ENCODE results near the gene CLEC7A. TPM values are rescaled to one million over a fixed set of nuclear protein-coding genes. Genes with fewer than 3 reads are reported as not detected.

The CLEC7A gene
- total RNA-seq: 0.33 and 0.43 TPM in 2 replicates

DNA sequence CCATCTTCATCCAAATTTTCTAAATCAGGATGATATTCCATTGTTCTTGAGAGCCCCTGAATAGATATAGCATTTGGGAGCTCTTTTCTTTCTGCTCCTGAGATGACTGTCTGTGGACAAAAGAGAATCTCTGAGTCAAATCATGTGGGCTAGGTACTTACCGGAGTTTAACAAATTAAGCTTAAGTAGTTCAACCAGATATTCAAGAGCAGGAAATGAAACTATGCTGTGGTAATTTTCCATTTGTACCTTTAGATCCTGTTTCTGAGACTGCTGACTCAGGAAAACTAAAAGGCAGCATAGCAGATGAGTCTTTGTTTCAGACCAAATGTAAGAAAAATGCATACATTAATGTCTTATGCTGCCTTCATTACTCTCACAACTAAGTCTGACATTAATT, at the start of gene CLEC7A:
Gene CLEC7A (minus strand): TSS at position 158 of the 400 bp plus-strand sequence. CDS start 117 bp downstream, at position 41.

DNA sequence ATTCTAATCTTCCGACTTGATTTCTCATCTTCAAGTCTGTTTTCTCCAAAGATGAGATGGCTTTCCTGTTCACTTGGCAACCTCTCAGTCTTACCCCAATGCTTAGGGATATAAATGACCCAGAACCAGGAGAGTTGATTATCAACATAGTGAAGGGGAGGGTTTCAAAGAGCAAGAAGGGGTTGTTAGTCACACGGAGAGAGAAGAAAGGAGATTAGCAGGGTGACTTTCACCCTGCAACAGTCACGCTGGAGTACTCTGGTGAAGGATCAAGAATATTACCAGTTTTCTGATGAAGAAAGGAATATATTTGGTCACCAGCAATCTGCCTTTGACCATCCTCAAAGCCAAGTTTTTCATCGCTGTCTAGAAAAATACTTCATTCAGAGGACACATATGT, 48.8 kb upstream of the CLEC7A start, which contains the start of gene TMEM52B:
Gene TMEM52B (plus strand): TSS at position 212 of the 400 bp plus-strand sequence. CDS start 543 bp downstream, outside the sequence.

DNA sequence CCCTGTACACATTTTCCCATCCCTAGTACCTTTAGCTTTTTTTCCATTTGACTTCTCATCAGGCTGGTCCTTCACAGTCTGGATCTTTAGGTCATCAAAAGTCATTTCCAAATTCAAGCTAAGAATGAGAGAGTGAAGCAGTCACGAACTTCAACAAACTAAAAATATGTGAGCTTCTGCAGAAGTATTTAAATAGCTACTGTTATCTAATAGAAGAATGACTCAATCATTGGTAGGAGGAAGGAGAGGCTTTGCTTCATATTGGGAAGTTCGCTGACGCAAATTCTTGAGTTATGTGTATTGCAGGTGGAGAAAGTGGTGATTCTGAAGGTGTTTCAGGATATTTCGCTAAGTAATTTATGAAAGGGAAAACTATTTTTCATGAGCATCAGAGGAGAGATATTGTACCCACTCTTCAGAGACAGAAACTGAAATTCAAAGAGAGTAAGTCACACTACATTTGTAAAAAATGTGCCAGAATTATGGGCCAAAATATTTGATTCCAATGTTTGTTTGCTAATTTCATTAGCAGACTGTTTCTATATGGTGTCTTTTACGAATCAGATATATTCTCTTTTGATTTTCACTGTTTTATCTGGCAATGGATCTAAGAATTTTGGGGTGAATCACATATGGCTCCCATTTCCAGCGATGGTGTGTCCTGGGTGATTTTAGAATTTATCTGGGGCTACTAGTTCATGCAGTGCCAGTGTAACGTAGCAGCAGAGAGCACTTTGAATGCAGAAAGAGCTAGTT, 42.2 kb upstream of the CLEC7A start, which contains the start of gene OLR1:
Gene OLR1 (minus strand): TSS at position 160 of the 756 bp plus-strand sequence. CDS start 55 bp downstream, at position 105.

GRCh38 chr12:10098791-10099190, 31.2 kb downstream of the CLEC7A start, which contains the start of gene CLEC1A:
Gene CLEC1A, minus strand, starts transcription at chr12:10098985. Its CDS starts 63 bp downstream, at chr12:10098922.

Other genes with a start within 250 kb of the CLEC7A start
- not detected in 2 replicates for gene KLRF2, start 248.7 kb downstream of the CLEC7A start, total RNA-seq
- not detected in 2 replicates for gene CLEC2A, start 197.8 kb downstream of the CLEC7A start, total RNA-seq
- gene CLEC12A, start 158.8 kb downstream of the CLEC7A start, total RNA-seq: not detected in 2 replicates
- not detected in 2 replicates for gene CLEC1B, start 131.1 kb downstream of the CLEC7A start, total RNA-seq
- not detected in 2 replicates for gene CLEC12B, start 119.6 kb downstream of the CLEC7A start, total RNA-seq
- gene CLEC9A, start 99.5 kb downstream of the CLEC7A start, total RNA-seq: not detected in 2 replicates
- 14.4 and 15.8 TPM in 2 replicates for gene CLEC1A, start 31.2 kb downstream of the CLEC7A start, total RNA-seq
- gene OLR1, start 41.9 kb upstream of the CLEC7A start, total RNA-seq: under 0.01 TPM in 1 of 2 replicates, not detected in the other
- not detected in 2 replicates for gene TMEM52B, start 48.8 kb upstream of the CLEC7A start, total RNA-seq
- gene GABARAPL1, start 82.7 kb upstream of the CLEC7A start, total RNA-seq: 126 and 215 TPM in 2 replicates
- gene KLRD1, start 177.7 kb upstream of the CLEC7A start, total RNA-seq: 0.09 and 0.11 TPM in 2 replicates

Data from dermis lymphatic vessel endothelial cell (primary cell).